Measurements from ENCODE around the gene CCDC88C. TPM values are rescaled to one million over a fixed set of nuclear protein-coding genes. Genes with fewer than 3 reads are reported as not detected.

CCDC88C gene, protein sequence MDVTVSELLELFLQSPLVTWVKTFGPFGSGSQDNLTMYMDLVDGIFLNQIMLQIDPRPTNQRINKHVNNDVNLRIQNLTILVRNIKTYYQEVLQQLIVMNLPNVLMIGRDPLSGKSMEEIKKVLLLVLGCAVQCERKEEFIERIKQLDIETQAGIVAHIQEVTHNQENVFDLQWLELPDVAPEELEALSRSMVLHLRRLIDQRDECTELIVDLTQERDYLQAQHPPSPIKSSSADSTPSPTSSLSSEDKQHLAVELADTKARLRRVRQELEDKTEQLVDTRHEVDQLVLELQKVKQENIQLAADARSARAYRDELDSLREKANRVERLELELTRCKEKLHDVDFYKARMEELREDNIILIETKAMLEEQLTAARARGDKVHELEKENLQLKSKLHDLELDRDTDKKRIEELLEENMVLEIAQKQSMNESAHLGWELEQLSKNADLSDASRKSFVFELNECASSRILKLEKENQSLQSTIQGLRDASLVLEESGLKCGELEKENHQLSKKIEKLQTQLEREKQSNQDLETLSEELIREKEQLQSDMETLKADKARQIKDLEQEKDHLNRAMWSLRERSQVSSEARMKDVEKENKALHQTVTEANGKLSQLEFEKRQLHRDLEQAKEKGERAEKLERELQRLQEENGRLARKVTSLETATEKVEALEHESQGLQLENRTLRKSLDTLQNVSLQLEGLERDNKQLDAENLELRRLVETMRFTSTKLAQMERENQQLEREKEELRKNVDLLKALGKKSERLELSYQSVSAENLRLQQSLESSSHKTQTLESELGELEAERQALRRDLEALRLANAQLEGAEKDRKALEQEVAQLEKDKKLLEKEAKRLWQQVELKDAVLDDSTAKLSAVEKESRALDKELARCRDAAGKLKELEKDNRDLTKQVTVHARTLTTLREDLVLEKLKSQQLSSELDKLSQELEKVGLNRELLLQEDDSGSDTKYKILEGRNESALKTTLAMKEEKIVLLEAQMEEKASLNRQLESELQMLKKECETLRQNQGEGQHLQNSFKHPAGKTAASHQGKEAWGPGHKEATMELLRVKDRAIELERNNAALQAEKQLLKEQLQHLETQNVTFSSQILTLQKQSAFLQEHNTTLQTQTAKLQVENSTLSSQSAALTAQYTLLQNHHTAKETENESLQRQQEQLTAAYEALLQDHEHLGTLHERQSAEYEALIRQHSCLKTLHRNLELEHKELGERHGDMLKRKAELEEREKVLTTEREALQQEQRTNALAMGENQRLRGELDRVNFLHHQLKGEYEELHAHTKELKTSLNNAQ (N-terminal part only)
- total RNA-seq, result 44.6 and 44.7 TPM in 2 replicates
- long read RNA-seq, partial matches to known transcripts, result 5 of 5 reads
- long read RNA-seq, other reads (novel, unspliced or antisense), result 0 of 5 reads

GRCh38 chr14:91417120-91417982, at the start of gene CCDC88C:
TSS of gene CCDC88C (minus strand) at chr14:91417820. CDS start at chr14:91417690, 130 bp downstream.
- no peaks in the 10 kb centered on the region for H3K9me3 Mint-ChIP-seq
- peaks cover 44% of the 10 kb centered on the region for H3K4me1 Mint-ChIP-seq
- TF ChIP-seq, protein P1, sequence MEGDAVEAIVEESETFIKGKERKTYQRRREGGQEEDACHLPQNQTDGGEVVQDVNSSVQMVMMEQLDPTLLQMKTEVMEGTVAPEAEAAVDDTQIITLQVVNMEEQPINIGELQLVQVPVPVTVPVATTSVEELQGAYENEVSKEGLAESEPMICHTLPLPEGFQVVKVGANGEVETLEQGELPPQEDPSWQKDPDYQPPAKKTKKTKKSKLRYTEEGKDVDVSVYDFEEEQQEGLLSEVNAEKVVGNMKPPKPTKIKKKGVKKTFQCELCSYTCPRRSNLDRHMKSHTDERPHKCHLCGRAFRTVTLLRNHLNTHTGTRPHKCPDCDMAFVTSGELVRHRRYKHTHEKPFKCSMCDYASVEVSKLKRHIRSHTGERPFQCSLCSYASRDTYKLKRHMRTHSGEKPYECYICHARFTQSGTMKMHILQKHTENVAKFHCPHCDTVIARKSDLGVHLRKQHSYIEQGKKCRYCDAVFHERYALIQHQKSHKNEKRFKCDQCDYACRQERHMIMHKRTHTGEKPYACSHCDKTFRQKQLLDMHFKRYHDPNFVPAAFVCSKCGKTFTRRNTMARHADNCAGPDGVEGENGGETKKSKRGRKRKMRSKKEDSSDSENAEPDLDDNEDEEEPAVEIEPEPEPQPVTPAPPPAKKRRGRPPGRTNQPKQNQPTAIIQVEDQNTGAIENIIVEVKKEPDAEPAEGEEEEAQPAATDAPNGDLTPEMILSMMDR (conservative IDR thresholded peaks at IDR 0.05), result no peak
- peaks cover 2% of the 10 kb centered on the region for H3K36me3 Mint-ChIP-seq (ENCODE audit: low read depth)
- H3K27me3 Mint-ChIP-seq (ENCODE audit: low read depth), result no peaks in the 10 kb centered on the region
- DNase-seq (ENCODE audit: low read depth, low spot score), result peak; percentile 58
- H3K27ac Mint-ChIP-seq (ENCODE audit: unreplicated experiment), result no peak within 1 kb of the TSS
- H3K4me3 Mint-ChIP-seq, result peak within 1 kb of the TSS; percentile 91

- TF ChIP-seq, protein P1 (conservative IDR thresholded peaks at IDR 0.05), result no peak
- Mint-ChIP-seq H3K27ac (ENCODE audit: unreplicated experiment) (no peak overlapping the region), H3K9me3 (no peaks in the 10 kb centered on the region), H3K4me1 (no peaks in the 10 kb centered on the region), H3K27me3 (ENCODE audit: low read depth) (no peaks in the 10 kb centered on the region), H3K4me3 (no peak overlapping the region), H3K36me3 (ENCODE audit: low read depth) (peaks cover 33% of the 10 kb centered on the region)
- DNase-seq (ENCODE audit: low read depth, low spot score), result no peak
These were observed 48.6 kb upstream of the CCDC88C start for GRCh38 chr14:91466192-91466591.

- DNase-seq (ENCODE audit: low read depth, low spot score), result no peak
- Mint-ChIP-seq H3K27me3 (ENCODE audit: low read depth) (no peaks in the 10 kb centered on the region), H3K27ac (ENCODE audit: unreplicated experiment) (no peak overlapping the region), H3K9me3 (no peaks in the 10 kb centered on the region), H3K4me1 (no peaks in the 10 kb centered on the region), H3K4me3 (no peak overlapping the region), H3K36me3 (ENCODE audit: low read depth) (peaks cover 28% of the 10 kb centered on the region)
- TF ChIP-seq, protein P1 (conservative IDR thresholded peaks at IDR 0.05), result no peak
These were observed 47.1 kb upstream of the CCDC88C start for GRCh38 chr14:91464615-91465205.

DNA sequence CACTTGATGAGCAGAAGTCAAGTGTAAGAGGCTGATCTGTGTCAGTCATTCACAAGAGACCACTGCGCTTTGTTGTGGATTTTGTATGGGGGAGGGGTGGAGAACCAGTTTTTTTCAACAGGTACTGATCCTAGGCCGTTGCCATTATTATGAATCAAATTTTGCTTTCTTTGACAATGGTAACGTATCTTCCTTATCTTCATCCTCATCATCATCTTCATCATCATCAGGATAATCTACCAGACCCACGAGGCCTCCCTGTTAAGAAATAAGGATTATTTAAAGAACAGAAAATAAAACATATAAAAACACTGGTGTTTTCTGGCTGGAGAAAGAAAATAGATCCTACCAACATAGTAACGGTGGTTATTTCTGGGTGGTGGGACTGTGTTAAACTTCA, 41.0 kb upstream of the CCDC88C start:
- Mint-ChIP-seq H3K4me3 (no peak overlapping the region), H3K27ac (ENCODE audit: unreplicated experiment) (no peak overlapping the region), H3K36me3 (ENCODE audit: low read depth) (peaks cover 44% of the 10 kb centered on the region), H3K9me3 (no peaks in the 10 kb centered on the region), H3K4me1 (peaks cover 8% of the 10 kb centered on the region), H3K27me3 (ENCODE audit: low read depth) (no peaks in the 10 kb centered on the region)
- TF ChIP-seq, protein P1 (conservative IDR thresholded peaks at IDR 0.05), result no peak
- no peak for DNase-seq (ENCODE audit: low read depth, low spot score)

All from neural crest cell (in vitro differentiated cells).